Omental fat pad (tissue), 4 donors: ENCODE measurements around the gene ZNF346. TPM values are rescaled to one million over a fixed set of nuclear protein-coding genes. Genes with fewer than 3 reads are reported as not detected.
A peak's percentile ranks its signal among the peaks of the same experiment; 100 is the strongest.

Source experiments
- ATAC-seq: fragments of 150-250 bp; one replicate; pipeline ENCODE4 v1.9.1; 2016; ENCODE audit warnings: mild to moderate bottlenecking, moderate library complexity; ENCODE audit not compliant: low FRiP score
- DNase-seq: peaks from one replicate; pipeline ENCODE4 v3.0.0-alpha.2; 2019; ENCODE audit warnings: low spot score
- CTCF ChIP-seq, 3 donors: fragments of 450-650 bp; IDR thresholded peaks; one replicate each; pipeline ENCODE4 v1.5.1; 2016 to 2017; ENCODE audit warnings: antibody characterized with exemption in 3 of 3, mild to moderate bottlenecking in 3 of 3, moderate library complexity in 2 of 3
- total RNA-seq, 4 donors: library from RNA; depleted of rRNA; stranded (reverse); fragments of >200 nt; gene quantifications; one replicate each; pipeline ENCODE4 v1.1.0, GENCODE V29; 2016

ZNF346 gene
- total RNA-seq, 4 donors from 2014 or later: 8.3 to 17.7 (median 13.3) TPM

DNA sequence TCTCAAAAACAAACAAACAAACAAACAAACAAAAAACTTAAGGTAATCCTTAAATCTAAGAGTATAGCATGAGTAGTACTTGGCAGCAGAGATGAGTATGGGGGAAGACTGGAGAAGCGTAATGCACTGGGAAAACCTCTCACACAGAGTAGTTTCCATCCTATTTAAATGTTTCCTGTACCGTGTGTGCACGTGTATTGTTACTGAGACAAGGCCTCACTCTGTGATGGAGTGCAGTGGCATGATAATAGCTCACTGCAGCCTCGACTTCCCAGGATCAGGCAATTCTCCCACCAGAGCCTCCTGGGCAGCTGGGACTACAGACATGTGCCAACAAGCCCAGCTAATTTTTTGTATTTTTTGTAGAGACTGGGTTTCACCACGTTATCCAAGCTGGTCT, 18.8 kb upstream of the ZNF346 start:
- TF ChIP-seq CTCF (IDR thresholded peaks at IDR 0.05): no peak
- no peak for ATAC-seq
- no peak for DNase-seq

- ATAC-seq (no peak), DNase-seq (no peak)
- no peak for TF ChIP-seq CTCF (IDR thresholded peaks at IDR 0.05)
These were observed 17.5 kb upstream of the ZNF346 start for GRCh38 chr5:177004961-177005360.

GRCh38 chr5:177005619-177006264, 16.8 kb upstream of the ZNF346 start:
- ATAC-seq: peak; percentile 76
- peak; percentile 44 for DNase-seq
- no peak for TF ChIP-seq CTCF (IDR thresholded peaks at IDR 0.05)

DNA sequence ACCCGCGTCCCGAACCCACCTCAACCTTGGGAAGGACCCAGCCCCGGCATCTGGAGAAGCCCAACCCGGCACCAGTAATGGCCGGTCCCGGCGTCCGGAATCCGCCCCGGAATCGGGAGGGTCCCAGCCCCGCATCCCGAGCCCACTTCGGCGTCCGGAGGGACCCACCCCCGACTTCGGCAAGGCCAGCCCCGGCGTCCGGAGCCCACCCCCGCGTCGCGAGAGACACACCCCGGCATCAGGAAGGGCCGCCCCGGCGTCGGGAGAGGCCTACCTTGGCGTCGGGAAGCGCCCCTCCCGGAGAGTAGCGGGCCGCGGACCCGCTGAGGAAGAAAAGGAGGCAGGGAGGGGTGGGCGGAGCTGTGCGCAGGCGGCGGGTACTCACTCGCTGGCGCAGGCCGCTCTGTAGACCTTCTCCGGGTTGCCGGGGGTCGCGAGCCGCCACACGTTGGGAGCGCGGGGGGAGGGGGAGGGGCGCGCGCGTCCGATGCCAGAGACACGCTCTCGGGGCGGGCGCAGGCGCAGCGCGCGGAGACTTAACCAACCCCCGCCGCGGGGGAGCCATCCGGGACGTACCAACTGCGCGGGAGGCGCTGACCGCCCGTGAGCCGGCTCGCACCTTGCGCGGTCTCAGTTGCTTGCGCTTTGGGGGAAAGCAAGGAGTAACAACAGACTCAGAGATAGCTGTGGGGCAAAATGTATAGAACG, 16.1 kb upstream of the ZNF346 start, which contains the start of gene UIMC1:
UIMC1 (minus strand) TSS at position 515 of the 708 bp plus-strand sequence. CDS start 24,164 bp downstream, outside the sequence.
- no peak for TF ChIP-seq CTCF (IDR thresholded peaks at IDR 0.05)
- DNase-seq (peak; percentile 81), ATAC-seq (peak; percentile 95)

DNA sequence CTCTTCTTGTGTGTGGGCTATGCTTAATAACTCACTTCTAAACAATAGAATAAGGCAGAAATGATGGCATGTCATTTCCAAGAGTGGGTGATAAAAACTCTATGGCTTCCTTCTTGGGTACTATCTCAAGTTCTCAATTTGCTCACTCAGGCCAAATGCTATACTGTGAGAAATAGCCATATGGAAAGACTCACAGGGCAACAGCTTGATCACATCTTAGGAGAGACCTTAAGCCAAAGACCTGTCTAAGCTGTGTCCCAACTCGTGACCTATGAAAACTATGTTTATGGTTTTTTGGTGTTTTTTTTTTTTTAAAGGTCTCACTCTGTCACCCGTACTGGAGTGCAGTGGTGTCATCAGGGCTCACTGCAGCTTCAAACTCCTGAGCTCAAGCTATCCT, 13.8 kb upstream of the ZNF346 start:
- no peak for TF ChIP-seq CTCF (IDR thresholded peaks at IDR 0.05)
- DNase-seq: no peak
- ATAC-seq: no peak

GRCh38 chr5:177010153-177010552, 12.3 kb upstream of the ZNF346 start:
- ATAC-seq (no peak), DNase-seq (no peak)
- TF ChIP-seq CTCF (IDR thresholded peaks at IDR 0.05): no peak

- no peak for TF ChIP-seq CTCF (IDR thresholded peaks at IDR 0.05)
- DNase-seq (no peak), ATAC-seq (no peak)
These were observed 7.3 kb upstream of the ZNF346 start for GRCh38 chr5:177015156-177015555.
